Hepatic stellate cell (primary cell): ENCODE data around the gene SLC25A33.
"Not testable (repeated sequence)": the region's sequence is repeated elsewhere in the genome, so short reads cannot be mapped to it uniquely, and the experiment has no call there.

Experiments
- DNase-seq: peaks from one replicate; pipeline ENCODE4 v3.0.0; 2011; ENCODE audit warnings: low spot score

Gene SLC25A33

DNA sequence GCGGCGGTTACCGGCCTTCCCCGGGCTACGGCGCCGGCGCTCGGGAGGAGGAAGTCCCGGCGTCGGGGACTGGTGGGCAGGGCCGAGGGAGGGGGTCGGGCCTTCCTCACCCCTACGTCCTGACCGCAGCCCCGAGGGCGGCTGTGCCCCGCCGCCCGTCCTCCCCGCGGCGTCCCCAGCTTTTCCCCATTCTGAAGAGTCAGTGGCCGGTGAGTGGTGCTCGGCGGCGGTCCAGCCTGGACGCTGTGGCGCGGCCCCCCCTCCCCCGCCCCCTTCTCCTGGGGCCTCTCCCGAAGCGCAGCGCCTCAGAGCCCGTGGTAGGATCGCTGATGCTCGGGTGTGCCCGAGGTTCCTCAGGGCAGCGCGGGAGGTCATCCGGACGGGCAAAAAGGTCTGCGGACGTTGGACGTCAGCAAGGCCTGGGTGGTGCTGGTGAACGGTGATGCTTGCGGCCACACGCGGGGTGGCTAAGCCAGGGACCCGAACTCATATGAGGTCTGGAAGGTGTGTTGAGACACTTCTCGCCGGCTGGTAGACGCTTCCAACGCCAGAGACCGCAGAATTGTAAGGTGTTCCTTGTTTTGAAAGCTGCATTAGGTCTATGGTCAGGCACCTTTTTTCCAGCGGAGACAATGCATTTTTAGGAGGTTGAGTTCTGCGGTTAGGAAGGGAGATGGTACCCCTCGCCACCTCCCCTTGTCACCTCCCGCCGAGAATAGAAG, 725 bp downstream of the SLC25A33 start:
- peak; percentile 82 for DNase-seq

DNA sequence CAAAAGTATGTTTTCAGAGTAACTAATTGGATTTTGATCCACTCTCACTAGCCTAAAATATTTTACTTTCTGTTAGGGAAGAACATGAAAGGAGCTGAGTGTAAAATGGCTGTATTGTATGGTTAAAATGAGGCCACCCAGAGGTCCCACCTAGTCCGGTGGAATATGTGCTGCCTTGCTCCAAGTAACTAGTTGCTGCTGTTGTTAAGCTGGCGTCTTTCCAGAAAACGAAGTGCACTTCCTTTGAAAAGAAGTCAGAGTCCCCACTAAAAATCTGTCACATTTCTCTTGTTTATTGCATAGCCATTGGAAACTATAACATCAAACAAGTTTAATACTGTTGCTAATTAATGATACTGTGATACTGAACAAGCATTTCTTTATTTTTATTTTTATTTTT, 3.2 kb downstream of the SLC25A33 start:
- DNase-seq: no peak

DNA sequence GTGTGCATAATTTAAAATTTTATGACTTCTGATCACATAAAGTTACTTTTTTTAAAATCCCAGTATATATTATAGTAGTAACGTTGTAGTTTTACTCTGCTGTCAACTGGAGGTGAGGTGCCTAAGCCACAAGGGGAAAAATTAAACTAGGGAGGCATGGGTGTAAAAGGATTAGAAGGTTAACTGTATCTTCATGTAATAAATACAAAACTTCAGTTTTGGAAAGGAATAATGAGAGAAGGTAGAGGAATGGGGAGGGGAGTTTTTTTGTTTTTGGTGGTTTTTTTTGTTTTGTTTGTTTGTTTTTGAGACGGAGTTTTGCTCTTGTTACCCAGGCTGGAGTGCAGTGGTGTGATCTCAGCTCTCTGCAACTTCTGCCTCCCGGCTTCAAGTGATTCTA, 5.7 kb downstream of the SLC25A33 start:
- DNase-seq: no peak

DNA sequence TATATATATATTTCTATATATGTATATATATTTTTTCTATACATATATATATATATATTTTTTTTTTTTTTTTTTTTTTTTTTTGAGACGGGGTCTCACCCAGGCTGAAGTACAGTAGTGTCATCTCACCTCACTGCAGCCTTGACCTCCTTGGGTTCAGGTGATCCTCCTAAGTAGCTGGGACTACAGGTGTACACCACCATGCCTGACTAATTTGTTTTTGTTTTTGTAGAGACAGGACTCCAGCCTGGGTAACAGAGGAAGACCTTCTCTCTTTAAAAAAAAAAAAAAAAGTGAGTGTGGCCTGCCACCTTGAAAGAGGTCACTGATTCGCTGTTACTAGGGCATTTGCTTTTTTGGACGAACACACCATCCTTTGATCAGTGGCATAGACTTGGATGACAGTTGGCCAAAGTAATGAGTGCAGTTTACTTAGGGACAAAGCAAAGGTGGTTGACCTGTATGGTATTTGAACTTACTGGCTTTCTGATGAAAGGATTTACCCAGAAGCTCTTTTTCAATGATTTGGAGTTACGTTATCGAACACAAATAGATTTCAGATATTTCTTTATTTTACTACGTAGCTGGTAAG, 10.8 kb downstream of the SLC25A33 start:
- DNase-seq: no peak

DNA sequence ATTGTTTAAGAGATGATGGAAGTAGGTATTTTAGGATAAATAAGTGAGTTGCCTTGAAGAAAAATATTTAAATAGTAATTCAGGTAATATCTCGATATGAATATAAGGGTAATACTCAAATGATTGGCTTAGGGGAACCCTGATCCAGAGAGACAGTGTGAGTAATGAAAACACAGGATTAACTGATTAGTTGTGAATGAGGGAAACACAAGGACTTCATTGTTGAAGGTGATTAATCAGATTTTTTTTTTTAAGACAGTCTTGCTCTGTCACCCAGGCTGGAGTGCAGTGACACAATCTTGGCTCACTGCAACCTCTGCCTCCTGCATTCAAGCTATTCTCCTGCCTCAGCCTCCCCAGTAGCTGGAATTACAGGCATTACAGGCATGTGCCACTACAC, 12.7 kb downstream of the SLC25A33 start:
- DNase-seq: no peak

DNA sequence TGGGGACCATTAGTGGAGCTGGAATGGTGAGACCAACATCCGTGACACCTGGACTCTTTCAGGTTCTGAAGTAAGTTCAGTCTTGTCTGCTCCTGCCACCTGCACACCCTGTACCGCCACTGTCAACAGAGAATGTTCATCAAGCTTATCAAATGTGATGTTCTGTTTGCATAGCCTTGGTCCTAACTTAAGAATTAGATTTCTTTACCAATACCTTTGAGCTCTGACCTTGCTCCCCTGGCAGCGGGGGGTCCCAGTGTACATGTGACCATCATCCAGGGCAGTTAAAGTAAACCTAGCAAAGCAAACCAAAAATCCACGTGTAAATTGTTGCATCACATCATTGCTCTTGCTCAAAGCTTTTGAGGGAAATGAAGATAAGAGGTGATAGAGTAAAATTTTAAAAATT, 14.5 kb downstream of the SLC25A33 start:
- no peak for DNase-seq

DNA sequence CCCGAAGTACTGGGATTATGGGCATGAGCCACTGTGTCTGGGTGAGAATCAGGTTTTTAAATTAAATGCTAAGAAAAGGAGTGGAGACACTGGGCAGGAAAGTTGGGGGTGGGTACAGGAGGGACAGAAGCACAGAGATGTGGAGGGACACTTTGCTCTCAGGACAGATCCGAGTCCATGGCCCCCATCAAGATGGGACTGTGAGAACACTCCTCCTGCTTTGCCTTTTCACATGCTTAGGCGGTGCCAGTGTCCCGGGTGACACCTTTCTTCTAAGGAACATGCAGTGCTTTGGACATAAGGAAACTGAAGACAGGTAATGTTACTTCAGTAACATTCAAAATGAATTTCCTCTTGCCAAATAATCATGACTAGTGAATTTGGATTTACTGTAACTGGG, 16.7 kb downstream of the SLC25A33 start:
- no peak for DNase-seq

DNA sequence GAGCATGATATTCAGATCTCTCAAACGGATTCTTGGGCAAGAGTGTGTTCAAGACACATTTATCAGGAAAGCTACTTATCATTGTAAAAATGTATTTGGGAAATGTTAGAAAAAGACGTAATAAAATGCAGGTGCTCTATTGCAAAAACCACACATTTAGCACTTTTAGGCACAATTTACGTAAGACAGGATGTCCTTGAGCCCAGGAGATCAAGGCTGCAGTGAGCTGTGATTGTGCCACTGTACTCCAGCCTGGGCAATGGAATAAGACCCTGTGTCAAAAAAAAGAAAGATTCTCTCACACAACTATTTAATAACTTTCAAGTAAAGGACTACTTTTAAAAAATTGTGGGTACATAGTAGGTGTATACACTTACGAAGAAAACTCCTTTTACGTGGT, 18.4 kb downstream of the SLC25A33 start:
- no peak for DNase-seq

DNA sequence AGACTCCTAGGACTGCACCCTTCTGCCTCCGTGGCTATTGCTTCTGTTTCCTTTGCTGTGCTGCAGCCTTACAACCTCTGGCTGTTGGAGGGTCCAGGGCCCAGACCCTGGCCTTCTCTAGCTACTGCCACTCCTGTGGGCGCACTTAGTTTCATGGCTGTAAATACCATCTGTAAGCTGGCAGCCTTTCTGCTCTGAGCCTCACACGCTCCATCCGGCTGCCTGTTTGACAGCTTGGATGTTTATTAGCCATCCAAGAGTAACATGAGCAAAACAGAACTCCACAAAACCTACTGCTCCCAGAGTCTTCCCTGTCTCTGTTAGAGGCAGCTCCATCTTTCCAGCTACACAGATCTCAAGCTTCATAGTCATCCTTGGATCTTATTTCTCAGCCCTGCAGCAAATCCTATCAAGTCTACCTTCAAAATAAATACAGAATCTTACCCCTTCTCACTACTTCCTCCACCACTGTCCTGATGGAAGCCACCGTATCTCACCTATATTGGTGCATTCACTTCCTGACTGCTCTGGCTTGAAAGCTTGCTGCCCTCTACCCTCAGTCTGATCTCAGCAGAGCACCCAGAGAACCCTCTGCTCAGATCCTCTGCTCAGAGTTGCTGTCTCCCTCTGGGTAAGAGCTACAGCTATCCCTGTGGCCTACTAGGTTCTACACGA, 19.1 kb downstream of the SLC25A33 start:
- DNase-seq: no peak

DNA sequence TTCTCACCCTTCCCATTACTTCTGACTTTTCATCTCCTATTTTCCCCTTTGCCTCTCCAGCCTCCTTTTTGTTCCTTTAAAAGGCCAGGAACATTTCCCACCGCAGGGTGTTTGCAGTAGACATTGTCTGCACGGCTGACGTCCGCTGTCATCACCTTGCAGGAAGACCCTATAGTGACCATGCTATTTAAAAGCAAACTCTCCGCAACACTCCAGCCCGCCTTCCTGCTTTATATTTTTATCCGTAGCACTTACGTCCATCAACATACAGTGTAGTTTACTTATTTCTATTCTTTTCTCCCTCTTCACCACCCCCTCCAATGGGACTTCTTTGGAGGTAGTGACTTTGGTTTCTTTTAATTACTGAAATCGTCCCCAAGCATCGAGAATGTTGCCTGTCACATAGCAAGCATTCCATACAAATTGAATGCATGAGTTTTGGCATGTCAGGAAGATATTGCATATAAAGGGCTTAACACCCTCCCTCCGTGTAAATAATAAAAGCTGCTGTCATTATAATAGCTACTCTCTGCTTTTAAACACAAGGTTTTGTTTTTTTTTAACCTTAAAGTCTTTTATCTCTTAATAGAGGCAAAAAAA, 19.8 kb downstream of the SLC25A33 start:
- DNase-seq: no peak

DNA sequence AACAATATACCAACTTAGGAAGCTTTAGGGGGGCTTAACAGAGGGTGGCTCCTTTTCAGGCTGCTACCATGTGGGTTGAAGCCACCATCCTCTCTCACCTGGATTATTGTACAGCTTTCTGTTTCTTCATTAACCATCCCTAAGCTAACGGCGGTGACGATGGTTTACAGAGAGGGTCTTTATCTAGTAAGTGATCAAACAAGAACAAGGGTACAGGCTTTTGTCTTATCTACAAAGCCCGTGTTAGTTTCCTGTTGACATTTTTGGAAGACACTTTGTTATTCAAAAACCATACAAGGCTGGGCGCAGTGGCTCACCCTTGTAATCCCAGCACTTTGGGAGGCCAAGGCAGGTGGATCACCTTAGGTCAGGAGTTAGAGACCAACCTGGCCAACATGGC, 20.4 kb downstream of the SLC25A33 start:
- DNase-seq: no peak

DNA sequence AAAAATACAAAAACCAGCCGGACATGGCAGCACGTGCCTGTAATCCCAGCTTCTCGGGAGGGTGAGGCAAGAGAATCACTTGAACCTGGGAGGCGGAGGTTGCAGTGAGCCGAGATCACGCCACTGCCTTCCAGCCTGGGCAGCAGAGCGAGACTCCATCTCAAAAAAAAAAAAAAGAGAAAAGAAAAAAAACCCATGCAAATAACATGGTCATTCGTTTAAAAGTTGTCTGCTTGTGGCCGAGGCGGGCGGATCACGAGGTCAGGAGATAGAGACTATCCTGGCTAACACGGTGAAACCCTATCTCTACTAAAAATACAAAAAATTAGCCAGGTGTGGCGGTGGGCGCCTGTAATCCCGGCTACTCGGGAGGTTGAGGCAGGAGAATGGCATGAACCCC, 20.8 kb downstream of the SLC25A33 start:
- not testable (repeated sequence) for DNase-seq

DNA sequence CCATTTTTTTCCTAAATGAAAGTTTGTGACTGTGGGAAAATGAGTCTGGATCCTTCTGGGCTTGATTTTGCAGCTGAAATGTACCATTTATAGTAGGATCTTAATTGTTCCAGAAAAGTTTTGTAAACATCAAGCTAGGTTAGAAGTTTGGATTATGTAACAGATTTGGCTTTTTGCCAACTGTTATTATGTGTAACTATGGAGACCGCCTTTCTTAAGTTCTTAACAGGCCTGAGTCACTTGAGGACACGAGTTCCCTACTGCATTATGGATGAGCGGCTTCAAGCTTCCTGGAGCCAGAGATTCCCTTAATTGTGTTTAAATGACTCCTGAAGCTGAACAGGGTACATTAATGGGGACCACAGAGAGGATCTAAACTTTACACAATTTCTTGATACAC, 22.2 kb downstream of the SLC25A33 start:
- DNase-seq: peak; percentile 80

DNA sequence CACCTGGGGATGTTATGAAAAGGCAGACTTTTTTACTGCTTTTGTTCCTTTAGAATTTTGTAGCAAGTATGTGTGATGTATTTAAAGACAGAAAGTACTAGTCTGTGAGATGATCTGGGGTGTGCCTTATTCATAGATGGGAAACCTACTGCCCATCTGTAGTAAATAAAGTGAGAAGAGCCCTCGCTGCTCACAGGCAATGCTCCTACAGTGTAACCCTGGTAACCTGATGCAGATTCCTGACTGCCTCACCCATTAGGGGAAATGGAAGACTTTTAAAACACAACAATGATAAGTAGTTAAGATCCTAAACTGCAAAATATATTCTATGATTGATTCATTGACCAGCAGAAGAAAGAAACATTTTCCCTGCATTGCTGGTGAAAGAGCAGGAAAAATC, 30.0 kb downstream of the SLC25A33 start:
- DNase-seq: no peak

DNA sequence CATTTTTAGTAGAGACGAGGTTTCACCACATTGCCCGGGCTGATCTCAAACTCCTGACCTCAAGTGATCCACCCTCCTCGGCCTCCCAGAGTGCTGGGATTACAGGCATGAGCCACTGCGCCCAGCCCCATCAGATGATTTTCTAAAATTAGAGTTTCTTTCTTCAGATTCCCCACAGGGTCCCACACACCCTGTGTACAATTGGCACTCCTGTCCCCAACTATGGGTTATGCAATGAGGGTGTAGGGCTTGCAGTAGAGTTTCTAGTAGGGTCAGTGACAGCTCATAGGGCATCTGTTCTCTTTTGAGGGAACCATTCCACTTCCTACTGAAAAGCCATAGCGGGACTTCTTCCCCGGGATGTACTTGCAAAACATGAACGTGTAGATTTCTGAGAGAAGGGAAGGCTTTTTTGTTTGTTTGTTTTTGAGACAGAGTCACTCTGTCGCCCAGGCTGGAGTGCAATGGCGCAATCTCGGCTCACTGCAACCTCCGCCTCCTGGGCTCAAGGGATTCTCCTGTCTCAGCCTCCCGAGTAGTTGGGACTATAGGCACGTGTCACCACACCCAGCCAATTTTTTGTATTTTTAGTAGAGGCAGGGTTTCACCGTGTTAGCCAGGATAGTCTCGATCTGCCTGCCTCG, 31.7 kb downstream of the SLC25A33 start:
- not testable (repeated sequence) for DNase-seq

DNA sequence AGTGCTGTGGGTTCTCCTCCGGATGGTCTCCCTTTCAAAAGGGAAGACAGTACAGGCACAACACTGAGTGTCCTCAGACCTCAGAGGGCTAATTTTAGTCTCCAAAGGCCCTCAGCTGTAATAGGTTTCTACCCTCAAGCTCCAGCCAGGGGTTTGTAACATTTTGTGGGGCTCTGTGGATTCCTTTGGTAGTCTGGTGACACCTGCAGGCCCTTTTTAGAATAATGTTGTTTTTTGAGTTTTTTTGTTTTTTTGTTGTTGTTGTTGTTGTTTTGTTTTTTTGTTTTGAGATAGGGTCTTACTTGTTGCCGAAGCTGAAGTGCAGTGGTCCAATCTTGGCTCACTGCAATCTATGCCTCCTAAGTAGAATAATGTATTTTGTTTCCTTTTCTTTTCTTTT, 34.5 kb downstream of the SLC25A33 start:
- no peak for DNase-seq

DNA sequence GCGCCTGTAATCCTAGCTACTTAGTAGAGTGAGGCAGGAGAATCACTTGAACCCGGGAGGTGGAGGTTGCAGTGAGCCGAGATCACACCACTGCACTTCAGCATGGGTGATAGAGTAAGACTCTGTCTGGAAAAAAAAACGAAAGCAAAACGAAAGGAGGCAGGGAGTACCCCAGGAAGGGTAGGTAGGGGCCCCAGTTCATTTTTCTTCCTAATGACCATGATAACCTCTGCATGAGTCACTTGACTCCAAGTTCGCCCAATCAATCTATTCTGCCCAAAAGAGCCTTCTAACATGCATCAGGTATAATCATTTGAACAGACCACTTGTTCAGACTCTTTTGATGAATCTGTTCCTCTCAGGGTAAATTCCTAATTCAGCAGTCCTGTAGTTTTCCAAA, 36.2 kb downstream of the SLC25A33 start:
- no peak for DNase-seq

DNA sequence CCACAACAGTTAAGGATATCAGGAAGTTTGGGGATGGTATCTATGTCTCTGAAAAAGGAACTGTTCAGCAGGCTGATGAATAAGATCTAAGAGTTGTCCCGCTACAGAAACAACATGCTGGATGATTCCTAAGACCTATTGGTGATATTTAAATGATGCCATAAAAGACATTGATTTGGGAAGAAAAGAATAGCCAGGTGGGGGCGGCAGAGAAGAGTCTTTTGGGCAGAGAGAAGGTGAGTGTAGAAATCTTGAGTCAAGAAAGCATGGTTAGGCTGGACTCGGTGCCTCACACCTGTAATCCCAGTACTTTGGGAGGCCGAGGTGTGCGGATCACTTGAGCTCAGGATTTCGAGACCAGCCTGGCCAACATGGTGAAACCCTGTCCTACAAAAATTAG, 37.6 kb downstream of the SLC25A33 start:
- DNase-seq: no peak

DNA sequence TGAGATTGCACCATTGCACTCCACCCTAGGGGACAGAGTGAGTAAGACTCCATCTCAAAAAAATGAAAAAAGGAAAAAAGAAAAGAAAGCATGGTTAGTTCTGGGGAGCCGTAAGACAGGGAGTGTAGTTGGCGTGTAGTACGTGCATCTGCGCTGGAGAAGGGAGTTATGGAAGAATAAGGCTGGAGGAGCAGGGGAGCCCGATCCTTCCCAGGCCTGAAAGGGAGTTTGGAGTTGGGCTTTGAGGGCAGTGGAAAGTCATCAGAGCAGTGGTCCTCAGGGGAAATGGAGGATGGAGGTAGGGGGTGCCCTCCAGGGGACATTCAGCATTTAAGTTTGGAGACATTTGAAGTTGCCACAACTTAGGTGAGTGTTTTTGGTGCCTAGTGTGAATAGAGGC, 38.2 kb downstream of the SLC25A33 start:
- no peak for DNase-seq

DNA sequence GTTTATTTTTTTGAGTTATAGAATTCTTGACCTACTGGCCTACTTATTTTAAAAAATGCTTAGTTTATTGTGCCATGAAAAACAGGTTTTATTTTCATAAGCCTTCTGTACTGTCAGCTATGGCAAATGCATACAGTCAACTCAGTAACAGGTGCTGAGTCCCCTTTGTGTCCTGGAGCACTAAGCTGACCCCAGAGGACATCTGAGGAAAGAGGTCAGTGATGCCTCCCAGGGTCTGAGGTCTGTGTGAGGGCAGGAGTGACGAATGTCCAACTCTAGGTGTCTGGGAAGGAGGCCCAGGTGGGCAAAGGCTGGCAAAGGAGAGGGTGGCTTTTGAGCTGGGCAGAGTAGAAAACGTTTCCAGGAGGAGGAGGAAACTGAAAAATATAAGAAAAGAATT, 41.7 kb downstream of the SLC25A33 start:
- no peak for DNase-seq

DNA sequence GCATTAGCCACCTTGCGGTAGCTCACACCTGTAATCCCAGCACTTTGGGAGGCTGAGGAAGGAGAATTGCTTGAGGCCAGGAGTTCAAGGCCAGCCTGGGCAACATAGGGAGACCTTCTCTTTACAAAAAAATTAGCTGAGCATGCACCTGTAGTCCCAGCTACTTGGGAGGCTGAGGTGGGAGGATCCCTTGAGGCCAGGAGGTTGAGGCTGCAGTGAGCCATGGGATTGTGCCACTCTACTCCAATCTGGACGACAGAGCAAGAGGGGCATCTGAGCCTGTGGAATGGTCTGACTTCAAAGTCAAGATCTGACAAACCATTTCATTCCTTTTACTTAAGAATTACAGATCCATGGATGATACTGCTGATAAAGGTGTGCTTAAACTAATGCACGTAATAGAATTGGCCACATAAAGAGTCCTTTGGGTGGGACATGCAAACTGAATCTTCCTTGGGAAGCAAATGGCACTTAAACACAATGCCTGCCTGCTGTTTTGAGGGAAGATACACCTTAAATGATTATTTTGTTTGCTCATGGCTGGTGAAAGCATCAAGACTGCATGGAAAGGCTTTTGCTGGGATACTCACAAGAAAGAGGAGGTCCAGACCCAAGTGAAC, 47.0 kb downstream of the SLC25A33 start:
- no peak for DNase-seq

DNA sequence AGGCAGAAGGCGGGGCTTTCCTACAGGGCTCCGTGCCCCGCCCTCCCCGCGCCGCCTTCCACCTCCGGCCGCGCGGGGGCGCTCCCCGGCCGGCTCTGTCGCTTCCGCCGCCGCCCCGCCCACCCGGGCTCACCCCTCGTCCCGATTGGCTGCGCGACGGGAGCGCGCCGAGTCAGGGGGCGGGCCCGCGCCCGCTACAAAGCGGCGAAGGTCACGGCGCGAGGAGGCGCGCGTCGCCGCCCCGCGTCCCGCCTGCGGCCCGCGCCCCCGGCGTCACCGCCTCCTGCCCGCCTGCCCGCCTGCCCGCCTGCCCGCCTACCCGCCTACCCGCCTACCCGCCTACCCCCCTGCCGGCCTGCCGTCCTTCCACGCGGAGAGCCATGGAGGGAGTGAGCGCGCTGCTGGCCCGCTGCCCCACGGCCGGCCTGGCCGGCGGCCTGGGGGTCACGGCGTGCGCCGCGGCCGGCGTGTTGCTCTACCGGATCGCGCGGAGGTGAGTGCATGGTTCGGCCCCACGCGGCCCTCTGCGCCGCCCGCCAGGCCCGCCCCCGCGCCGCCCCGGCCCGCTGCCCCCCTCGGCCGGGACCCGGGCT, 49.4 kb downstream of the SLC25A33 start, which contains the start of gene TMEM201:
Gene TMEM201 (plus strand): TSS at position 361 of the 593 bp plus-strand sequence. CDS start 20 bp downstream, at position 381.
- DNase-seq: peak; percentile 97
